ENCODE results near the gene TESK2.

- TF ChIP-seq POLR2A (IDR thresholded peaks at IDR 0.05; ENCODE audit: control extremely low read depth in 1 of 2, low read depth in 2 of 2, low read length in 2 of 2) (no peak), SP1 (IDR thresholded peaks at IDR 0.05; ENCODE audit: low read depth, low read length) (no peak), POLR2AphosphoS5 (IDR thresholded peaks at IDR 0.05; ENCODE audit: low read depth, low read length) (no peak), CBX8 (IDR thresholded peaks at IDR 0.05; ENCODE audit: borderline replicate concordance, low read depth, low read length) (no peak), EZH2 (IDR thresholded peaks at IDR 0.05; ENCODE audit: low read depth, low read length, severe bottlenecking) (no peak), RXRA (IDR thresholded peaks at IDR 0.05; ENCODE audit: insufficient read depth, low read depth, low read length) (no peak), CTCF (IDR thresholded peaks at IDR 0.05; ENCODE audit: control extremely low read depth in 1 of 3, insufficient read depth in 1 of 3, low read depth in 1 of 3, low read length in 3 of 3) (no peak), SP4 (IDR thresholded peaks at IDR 0.05; ENCODE audit: low read length) (no peak), CHD2 (IDR thresholded peaks at IDR 0.05; ENCODE audit: low read length) (no peak), ATF2 (IDR thresholded peaks at IDR 0.05; ENCODE audit: low read length) (no peak), GABPA (IDR thresholded peaks at IDR 0.05; ENCODE audit: borderline replicate concordance, insufficient read depth, low read length) (no peak), EP300 (IDR thresholded peaks at IDR 0.05; ENCODE audit: borderline replicate concordance in 1 of 2, low read depth in 2 of 2, low read length in 2 of 2) (no peak), RFX5 (IDR thresholded peaks at IDR 0.05; ENCODE audit: borderline replicate concordance, low read depth, low read length) (no peak), TAF1 (IDR thresholded peaks at IDR 0.05; ENCODE audit: low read depth, low read length) (no peak)
Measured at GRCh38 chr1:45403298-45403697, 87.7 kb downstream of the TESK2 start.
